Liver (tissue), 9 donors: ENCODE results near the gene TBCD. TPM values are rescaled to one million over a fixed set of nuclear protein-coding genes. Genes with fewer than 3 reads are reported as not detected.

Source experiments
- DNase-seq: peaks from one replicate; pipeline ENCODE4 v3.0.0-alpha.2; 2017; ENCODE audit warnings: low spot score
- H3K27ac ChIP-seq, 2 donors: one replicate each; pipeline ENCODE4 v1.7.0; 2013; ENCODE audit warnings: inconsistent platforms in 2 of 2, low read length in 2 of 2, control low read depth in 1 of 2, low read depth in 1 of 2, mild to moderate bottlenecking in 1 of 2
- H3K27me3 ChIP-seq, 4 donors: one replicate each; pipeline versions ENCODE4 v1.6.1 to v1.7.0; 2013; ENCODE audit warnings: low read length in 3 of 4, inconsistent platforms in 1 of 4, mild to moderate bottlenecking in 1 of 4, moderate library complexity in 1 of 4; ENCODE audit not compliant: control insufficient read depth in 4 of 4, insufficient read depth in 4 of 4
- H3K36me3 ChIP-seq, 4 donors: one replicate each; pipeline versions ENCODE4 v1.6.1 to v1.7.0; 2013; ENCODE audit warnings: low read length in 3 of 4, mild to moderate bottlenecking in 3 of 4, low read depth in 1 of 4, moderate library complexity in 1 of 4; ENCODE audit not compliant: control insufficient read depth in 4 of 4, insufficient read depth in 3 of 4
- H3K4me1 ChIP-seq, 4 donors: one replicate each; pipeline versions ENCODE4 v1.6.1 to v1.7.0; 2013; ENCODE audit warnings: low read length in 3 of 4, mild to moderate bottlenecking in 3 of 4, moderate library complexity in 1 of 4; ENCODE audit not compliant: control insufficient read depth in 4 of 4, insufficient read depth in 4 of 4
- H3K4me3 ChIP-seq, 3 donors: one replicate each; pipeline versions ENCODE4 v1.6.1 to v1.7.0; 2013; ENCODE audit warnings: low read length in 3 of 3, control low read depth in 1 of 3, low read depth in 1 of 3, mild to moderate bottlenecking in 1 of 3
- H3K9ac ChIP-seq, 2 donors: one replicate each; pipeline ENCODE4 v1.7.0; 2013; ENCODE audit warnings: low read length in 2 of 2, mild to moderate bottlenecking in 2 of 2, moderate library complexity in 2 of 2, control low read depth in 1 of 2, low read depth in 1 of 2
- H3K9me3 ChIP-seq, 4 donors: one replicate each; pipeline versions ENCODE4 v1.6.1 to v1.7.0; 2013; ENCODE audit warnings: low read length in 3 of 4; ENCODE audit not compliant: control insufficient read depth in 4 of 4
- CTCF ChIP-seq: fragments of 150-350 bp; IDR thresholded peaks from 2 replicates; pipeline ENCODE4 v1.5.1; 2017; ENCODE audit warnings: improper control_type of control experiment, low read depth, low read length; ENCODE audit not compliant: missing input control
- EGR1 ChIP-seq, 2 donors: IDR thresholded peaks; 2 replicates each; pipeline ENCODE4 v1.6.1; 2016 to 2018; ENCODE audit warnings: antibody characterized with exemption in 2 of 2, low read depth in 2 of 2
- FOXA1 ChIP-seq: IDR thresholded peaks from 2 replicates; pipeline ENCODE4 v1.6.1; 2016; ENCODE audit warnings: antibody characterized with exemption
- FOXA2 ChIP-seq: IDR thresholded peaks from 2 replicates; pipeline ENCODE4 v1.6.1; 2016; ENCODE audit warnings: antibody characterized with exemption
- GABPA ChIP-seq, 2 donors: IDR thresholded peaks in 1 of 2; conservative IDR thresholded peaks in 1 of 2; 2 replicates each; pipeline ENCODE4 v1.6.1; 2016; ENCODE audit warnings: antibody characterized with exemption in 2 of 2, mild to moderate bottlenecking in 1 of 2, moderate library complexity in 1 of 2
- HNF4A ChIP-seq, 2 donors: conservative IDR thresholded peaks; 2 replicates each; pipeline ENCODE4 v1.6.1; 2016; ENCODE audit warnings: antibody characterized with exemption in 2 of 2, mild to moderate bottlenecking in 2 of 2
- HNF4G ChIP-seq: IDR thresholded peaks from 2 replicates; pipeline ENCODE4 v1.6.1; 2016; ENCODE audit warnings: antibody characterized with exemption
- JUND ChIP-seq, 2 donors: IDR thresholded peaks; 2 replicates each; pipeline ENCODE4 v1.6.1; 2016; ENCODE audit warnings: antibody characterized with exemption in 2 of 2
- MAX ChIP-seq: IDR thresholded peaks from 2 replicates; pipeline ENCODE4 v1.6.1; 2016; ENCODE audit warnings: antibody characterized with exemption
- NR2F2 ChIP-seq: IDR thresholded peaks from 2 replicates; pipeline ENCODE4 v1.6.1; 2016; ENCODE audit warnings: antibody characterized with exemption
- RAD21 ChIP-seq, 2 donors: IDR thresholded peaks; 2 replicates each; pipeline ENCODE4 v1.6.1; 2016; ENCODE audit warnings: antibody characterized with exemption in 2 of 2, mild to moderate bottlenecking in 2 of 2
- RXRA ChIP-seq, 2 donors: IDR thresholded peaks; 2 replicates each; pipeline ENCODE4 v1.6.1; 2017 to 2018; ENCODE audit warnings: antibody characterized with exemption in 2 of 2, mild to moderate bottlenecking in 1 of 2
- SP1 ChIP-seq: IDR thresholded peaks from 2 replicates; pipeline ENCODE4 v1.6.1; 2018; ENCODE audit warnings: antibody characterized with exemption, mild to moderate bottlenecking
- TAF1 ChIP-seq: conservative IDR thresholded peaks from 2 replicates; pipeline ENCODE4 v1.6.1; 2016; ENCODE audit warnings: antibody characterized with exemption, mild to moderate bottlenecking
- YY1 ChIP-seq: IDR thresholded peaks from 2 replicates; pipeline ENCODE4 v1.6.1; 2016; ENCODE audit warnings: antibody characterized with exemption, mild to moderate bottlenecking
- ZBTB33 ChIP-seq: IDR thresholded peaks from 2 replicates; pipeline ENCODE4 v1.6.1; 2016; ENCODE audit warnings: antibody characterized with exemption
- WGBS: extraction: QIAGEN DNeasy Blood & Tissue Kit; methylation state at CpG from one replicate; pipeline ENCODE4 v1.1.7; 2013; 5-methylcytosine and 5-hydroxymethylcytosine counted together
- polyA plus RNA-seq, 2 donors: library from polyadenylated mRNA; stranded (reverse) in 1 of 2; unstranded in 1 of 2; fragments of 200-250 nt in 1 of 2; fragments of >200 nt in 1 of 2; fragmentation: Nextera tagmentation in 1 of 2; extraction: Ambion mirVana in 1 of 2; gene quantifications; one replicate each; pipeline versions ENCODE4 v1.2.1 to v1.2.3, GENCODE V29; 2013 to 2015
- total RNA-seq, 2 donors: library from RNA; depleted of rRNA; stranded (reverse); fragments of >200 nt; gene quantifications; one replicate each; pipeline ENCODE4 v1.2.3, GENCODE V29; 2014
- TF ChIP-seq, protein P1 (sequence below): IDR thresholded peaks from 2 replicates; pipeline ENCODE4 v1.6.1; 2016; ENCODE audit warnings: antibody characterized with exemption, mild to moderate bottlenecking
- TF ChIP-seq, protein P2 (sequence below): IDR thresholded peaks from 2 replicates; pipeline ENCODE4 v1.6.1; 2016; ENCODE audit warnings: antibody characterized with exemption
- donor health status: healthy.
- donor health status: healthy.
- donor health status: healthy.
- donor health status: healthy.
- donor health status: healthy.

TBCD gene
- total and polyA plus RNA-seq, 4 donors: 29.8 to 42.2 (median 33.0) TPM

- Histone ChIP-seq H3K27me3 (no peaks in the 10 kb centered on the region), H3K36me3 (peaks cover 4 to 15% (median 12%) of the 10 kb centered on the region in 4 donors), H3K9ac (peak overlapping the region in 1 of 2 donors; percentile 43), H3K4me3 (no peak overlapping the region), H3K4me1 (peaks cover 13 to 51% (median 24%) of the 10 kb centered on the region in 4 donors), H3K9me3 (peaks cover 0 to 4% (median 0%) of the 10 kb centered on the region in 4 donors), H3K27ac (peak overlapping the region; percentile 59 to 71)
- TF ChIP-seq RXRA (IDR thresholded peaks at IDR 0.05) (peak; percentile 97 to 98), ZBTB33 (peak; percentile 92), JUND (IDR thresholded peaks at IDR 0.05) (peak; percentile 73 to 89), YY1 (peak; percentile 60), SP1 (peak; percentile 90), FOXA1 (peak; percentile 77), NR2F2 (peak; percentile 78), MAX (peak; percentile 76), RAD21 (IDR thresholded peaks at IDR 0.05) (peak; percentile 26 to 54), GABPA (IDR thresholded peaks at IDR 0.05 in 1 of 2, conservative IDR thresholded peaks at IDR 0.05 in 1 of 2) (peak in 1 of 2 donors; percentile 51), EGR1 (IDR thresholded peaks at IDR 0.05; ENCODE audit: low read depth in 2 of 2) (peak in 1 of 2 donors; percentile 16), CTCF (no peak), FOXA2 (peak; percentile 72), TAF1 (no peak), HNF4A (conservative IDR thresholded peaks at IDR 0.05) (peak; percentile 99), HNF4G (peak; percentile 95)
- TF ChIP-seq, protein P1, sequence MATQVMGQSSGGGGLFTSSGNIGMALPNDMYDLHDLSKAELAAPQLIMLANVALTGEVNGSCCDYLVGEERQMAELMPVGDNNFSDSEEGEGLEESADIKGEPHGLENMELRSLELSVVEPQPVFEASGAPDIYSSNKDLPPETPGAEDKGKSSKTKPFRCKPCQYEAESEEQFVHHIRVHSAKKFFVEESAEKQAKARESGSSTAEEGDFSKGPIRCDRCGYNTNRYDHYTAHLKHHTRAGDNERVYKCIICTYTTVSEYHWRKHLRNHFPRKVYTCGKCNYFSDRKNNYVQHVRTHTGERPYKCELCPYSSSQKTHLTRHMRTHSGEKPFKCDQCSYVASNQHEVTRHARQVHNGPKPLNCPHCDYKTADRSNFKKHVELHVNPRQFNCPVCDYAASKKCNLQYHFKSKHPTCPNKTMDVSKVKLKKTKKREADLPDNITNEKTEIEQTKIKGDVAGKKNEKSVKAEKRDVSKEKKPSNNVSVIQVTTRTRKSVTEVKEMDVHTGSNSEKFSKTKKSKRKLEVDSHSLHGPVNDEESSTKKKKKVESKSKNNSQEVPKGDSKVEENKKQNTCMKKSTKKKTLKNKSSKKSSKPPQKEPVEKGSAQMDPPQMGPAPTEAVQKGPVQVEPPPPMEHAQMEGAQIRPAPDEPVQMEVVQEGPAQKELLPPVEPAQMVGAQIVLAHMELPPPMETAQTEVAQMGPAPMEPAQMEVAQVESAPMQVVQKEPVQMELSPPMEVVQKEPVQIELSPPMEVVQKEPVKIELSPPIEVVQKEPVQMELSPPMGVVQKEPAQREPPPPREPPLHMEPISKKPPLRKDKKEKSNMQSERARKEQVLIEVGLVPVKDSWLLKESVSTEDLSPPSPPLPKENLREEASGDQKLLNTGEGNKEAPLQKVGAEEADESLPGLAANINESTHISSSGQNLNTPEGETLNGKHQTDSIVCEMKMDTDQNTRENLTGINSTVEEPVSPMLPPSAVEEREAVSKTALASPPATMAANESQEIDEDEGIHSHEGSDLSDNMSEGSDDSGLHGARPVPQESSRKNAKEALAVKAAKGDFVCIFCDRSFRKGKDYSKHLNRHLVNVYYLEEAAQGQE: no peak
- TF ChIP-seq, protein P2, sequence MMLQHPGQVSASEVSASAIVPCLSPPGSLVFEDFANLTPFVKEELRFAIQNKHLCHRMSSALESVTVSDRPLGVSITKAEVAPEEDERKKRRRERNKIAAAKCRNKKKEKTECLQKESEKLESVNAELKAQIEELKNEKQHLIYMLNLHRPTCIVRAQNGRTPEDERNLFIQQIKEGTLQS: peak; percentile 28
- 82% methylated on average over 10 of the region's 10 CpGs for WGBS
- peak; percentile 55 for DNase-seq
These were observed 10.7 kb upstream of the TBCD start for GRCh38 chr17:82740906-82741759.
